Vagina (tissue), 2 donors: ENCODE data around the gene ARID2. TPM values are rescaled to one million over a fixed set of nuclear protein-coding genes. Genes with fewer than 3 reads are reported as not detected.

Experiments
- DNase-seq, 2 donors: peaks; one replicate each; pipeline ENCODE4 v3.0.0-alpha.2; 2017; ENCODE audit errors: extremely low spot score in 2 of 2
- H3K27ac ChIP-seq: fragments of 200-600 bp; sonication (generic); one replicate; pipeline ENCODE4 v1.5.1; 2019
- H3K27me3 ChIP-seq: fragments of 200-600 bp; sonication (generic); one replicate; pipeline ENCODE4 v1.5.1; 2019
- H3K36me3 ChIP-seq, 2 donors: fragments of 200-600 bp; sonication (generic); one replicate each; pipeline ENCODE4 v1.5.1; 2017 to 2019
- H3K4me1 ChIP-seq: fragments of 200-600 bp; sonication (generic); one replicate; pipeline ENCODE4 v1.5.1; 2019
- H3K4me3 ChIP-seq, 2 donors: fragments of 200-600 bp; sonication (generic); 1 replicate in 1 of 2; 2 replicates in 1 of 2; pipeline ENCODE4 v1.5.1; 2016 to 2019
- H3K9me3 ChIP-seq: fragments of 200-600 bp; sonication (generic); one replicate; pipeline ENCODE4 v1.5.1; 2019
- POLR2A ChIP-seq, 2 donors: fragments of 450-650 bp; IDR thresholded peaks; one replicate each; pipeline ENCODE4 v1.6.1; 2017; ENCODE audit warnings: antibody characterized with exemption in 2 of 2, mild to moderate bottlenecking in 2 of 2, moderate library complexity in 2 of 2
- POLR2AphosphoS5 ChIP-seq, 2 donors: sonication (generic); formaldehyde crosslinking; IDR thresholded peaks; one replicate each; pipeline ENCODE4 v1.9.0; 2017; ENCODE audit warnings: antibody characterized with exemption in 2 of 2, mild to moderate bottlenecking in 2 of 2, low read depth in 1 of 2; ENCODE audit not compliant: insufficient read depth in 1 of 2
- intact Hi-C: fragments of 100-400 bp; cut with DNase I; formaldehyde crosslinking; loops from one replicate; pipeline ENCODE4 v1.15.1; 2023
- total RNA-seq: library from RNA; depleted of rRNA; stranded (reverse); fragments of >200 nt; gene quantifications from one replicate; pipeline ENCODE4 v1.2.3, GENCODE V29; 2016
- TF ChIP-seq, protein P1 (sequence below), 3 experiments: fragments of 450-650 bp in 2 of 3; fragments of 200-600 bp in 1 of 3; sonication (generic) in 1 of 3; IDR thresholded peaks; one replicate each; pipeline ENCODE4 v1.5.1; 2017 to 2019; ENCODE audit warnings: antibody characterized with exemption in 3 of 3, mild to moderate bottlenecking in 2 of 3, moderate library complexity in 2 of 3

The ARID2 gene
- total RNA-seq, 1 donor from 2014 or later, result 39.0 TPM

DNA sequence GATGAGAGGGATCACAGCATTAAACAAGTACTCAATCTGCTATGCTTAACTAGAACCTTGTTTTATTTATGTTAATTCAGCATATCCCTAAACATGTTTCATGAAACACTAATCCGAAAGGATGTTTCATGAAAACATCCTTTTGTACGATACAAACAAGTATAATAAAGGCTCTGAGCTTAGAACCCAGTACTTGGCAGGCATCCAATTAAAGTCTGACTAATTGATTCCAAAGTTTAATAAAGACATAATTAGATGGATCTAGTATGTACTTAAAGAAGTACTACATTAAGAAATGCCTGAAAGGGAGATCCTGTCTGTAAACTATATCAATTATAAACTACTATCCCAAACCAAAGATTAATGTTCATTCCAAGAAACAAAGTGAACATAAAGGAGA, 209.1 kb downstream of the ARID2 start:
- DNase-seq, result no peak
- no peaks in the 10 kb centered on the region for H3K27me3 ChIP-seq
- no peaks in the 10 kb centered on the region for H3K9me3 ChIP-seq
- TF ChIP-seq, protein P1, sequence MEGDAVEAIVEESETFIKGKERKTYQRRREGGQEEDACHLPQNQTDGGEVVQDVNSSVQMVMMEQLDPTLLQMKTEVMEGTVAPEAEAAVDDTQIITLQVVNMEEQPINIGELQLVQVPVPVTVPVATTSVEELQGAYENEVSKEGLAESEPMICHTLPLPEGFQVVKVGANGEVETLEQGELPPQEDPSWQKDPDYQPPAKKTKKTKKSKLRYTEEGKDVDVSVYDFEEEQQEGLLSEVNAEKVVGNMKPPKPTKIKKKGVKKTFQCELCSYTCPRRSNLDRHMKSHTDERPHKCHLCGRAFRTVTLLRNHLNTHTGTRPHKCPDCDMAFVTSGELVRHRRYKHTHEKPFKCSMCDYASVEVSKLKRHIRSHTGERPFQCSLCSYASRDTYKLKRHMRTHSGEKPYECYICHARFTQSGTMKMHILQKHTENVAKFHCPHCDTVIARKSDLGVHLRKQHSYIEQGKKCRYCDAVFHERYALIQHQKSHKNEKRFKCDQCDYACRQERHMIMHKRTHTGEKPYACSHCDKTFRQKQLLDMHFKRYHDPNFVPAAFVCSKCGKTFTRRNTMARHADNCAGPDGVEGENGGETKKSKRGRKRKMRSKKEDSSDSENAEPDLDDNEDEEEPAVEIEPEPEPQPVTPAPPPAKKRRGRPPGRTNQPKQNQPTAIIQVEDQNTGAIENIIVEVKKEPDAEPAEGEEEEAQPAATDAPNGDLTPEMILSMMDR (IDR thresholded peaks at IDR 0.05), result no peak
- TF ChIP-seq POLR2A (IDR thresholded peaks at IDR 0.05) (no peak), POLR2AphosphoS5 (IDR thresholded peaks at IDR 0.05; ENCODE audit: insufficient read depth in 1 of 2, low read depth in 1 of 2) (no peak)
- no peak overlapping the region for H3K4me3 ChIP-seq
- H3K4me1 ChIP-seq, result no peaks in the 10 kb centered on the region
- H3K27ac ChIP-seq, result no peak overlapping the region
- intact Hi-C loops, result loop anchor here (5.0 kb wide), 1 partner anchor 884 kb away; no protein-coding TSS in a partner anchor
- peaks cover 0 to 9% of the 10 kb centered on the region in 2 donors for H3K36me3 ChIP-seq

DNA sequence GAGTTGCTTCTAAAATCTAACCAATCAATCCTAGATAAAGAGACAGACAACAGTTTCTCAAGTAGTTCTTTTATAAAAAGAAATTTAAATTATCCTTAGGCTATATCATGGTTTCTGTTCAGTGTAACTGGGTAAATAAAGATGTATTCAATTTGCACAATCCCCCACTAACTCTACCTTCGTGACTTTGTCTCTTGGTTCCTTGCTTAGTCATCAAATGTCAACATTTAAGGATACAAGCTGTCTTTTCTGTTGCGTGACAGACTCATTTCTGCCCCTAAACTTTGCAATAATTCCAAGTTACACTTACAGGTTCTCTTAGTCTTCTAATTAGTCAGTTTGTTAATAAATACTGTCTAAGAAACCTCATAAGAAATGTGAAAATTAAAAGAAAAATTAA, 210.3 kb downstream of the ARID2 start:
- no peak overlapping the region for H3K27ac ChIP-seq
- TF ChIP-seq POLR2AphosphoS5 (IDR thresholded peaks at IDR 0.05; ENCODE audit: insufficient read depth in 1 of 2, low read depth in 1 of 2) (no peak), POLR2A (IDR thresholded peaks at IDR 0.05) (no peak)
- TF ChIP-seq, protein P1 (IDR thresholded peaks at IDR 0.05), result no peak
- no peaks in the 10 kb centered on the region for H3K27me3 ChIP-seq
- peaks cover 0 to 12% of the 10 kb centered on the region in 2 donors for H3K36me3 ChIP-seq
- no peak for DNase-seq
- H3K4me1 ChIP-seq, result no peaks in the 10 kb centered on the region
- H3K4me3 ChIP-seq, result no peak overlapping the region
- H3K9me3 ChIP-seq, result no peaks in the 10 kb centered on the region
- intact Hi-C loops, result loop anchor here (5.0 kb wide), 1 partner anchor 883 kb away; no protein-coding TSS in a partner anchor

DNA sequence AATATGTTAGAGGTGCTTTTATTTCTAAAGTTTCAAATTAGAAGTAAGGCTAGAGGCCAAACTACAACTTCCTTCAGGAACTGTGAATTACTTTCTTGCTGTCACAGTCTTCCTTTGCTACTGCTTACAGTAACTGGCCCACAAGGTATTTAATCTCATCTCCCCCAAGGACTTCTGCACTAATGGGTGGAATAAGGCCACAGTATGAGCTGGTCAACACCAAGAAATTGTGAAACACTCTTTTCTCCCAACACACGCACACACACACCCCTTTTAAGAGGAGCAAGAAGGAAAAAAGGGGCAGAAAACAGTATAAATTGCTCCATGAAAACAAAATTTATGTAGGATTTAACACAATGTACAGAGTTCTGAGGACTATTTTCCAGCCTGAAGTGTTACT, 215.3 kb downstream of the ARID2 start:
- no peak for DNase-seq
- no peaks in the 10 kb centered on the region for H3K4me1 ChIP-seq
- intact Hi-C loops, result no loop called here
- H3K27me3 ChIP-seq, result no peaks in the 10 kb centered on the region
- no peak overlapping the region for H3K4me3 ChIP-seq
- peaks cover 0 to 38% of the 10 kb centered on the region in 2 donors for H3K36me3 ChIP-seq
- H3K9me3 ChIP-seq, result no peaks in the 10 kb centered on the region
- no peak for TF ChIP-seq POLR2A (IDR thresholded peaks at IDR 0.05)
- TF ChIP-seq POLR2AphosphoS5 (IDR thresholded peaks at IDR 0.05; ENCODE audit: insufficient read depth in 1 of 2, low read depth in 1 of 2), result no peak
- TF ChIP-seq, protein P1 (IDR thresholded peaks at IDR 0.05), result no peak
- no peak overlapping the region for H3K27ac ChIP-seq

DNA sequence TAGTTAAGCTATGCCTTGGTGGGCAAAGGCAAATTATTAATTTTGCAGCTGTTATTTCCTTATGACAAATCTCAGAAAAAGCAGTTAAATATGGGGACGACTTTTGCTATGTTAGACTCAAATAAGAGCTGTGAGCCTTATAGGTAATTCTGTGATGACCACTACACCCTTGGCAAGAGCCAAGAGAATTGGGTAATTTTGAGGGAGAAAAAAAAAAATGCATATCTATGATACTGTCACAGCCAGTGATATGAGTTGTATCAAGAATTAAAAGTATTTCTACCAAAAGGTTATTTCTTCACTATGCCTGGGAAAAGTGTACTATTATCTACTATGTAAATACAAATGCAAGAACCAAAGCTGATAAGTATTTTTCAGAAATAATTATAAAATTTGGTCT, 216.9 kb downstream of the ARID2 start:
- TF ChIP-seq POLR2A (IDR thresholded peaks at IDR 0.05) (no peak), POLR2AphosphoS5 (IDR thresholded peaks at IDR 0.05; ENCODE audit: insufficient read depth in 1 of 2, low read depth in 1 of 2) (no peak)
- TF ChIP-seq, protein P1 (IDR thresholded peaks at IDR 0.05), result no peak
- Histone ChIP-seq H3K27ac (no peak overlapping the region), H3K27me3 (no peaks in the 10 kb centered on the region), H3K4me1 (no peaks in the 10 kb centered on the region), H3K4me3 (no peak overlapping the region), H3K36me3 (peaks cover 0 to 35% of the 10 kb centered on the region in 2 donors), H3K9me3 (no peaks in the 10 kb centered on the region)
- intact Hi-C loops, result no loop called here
- no peak for DNase-seq

DNA sequence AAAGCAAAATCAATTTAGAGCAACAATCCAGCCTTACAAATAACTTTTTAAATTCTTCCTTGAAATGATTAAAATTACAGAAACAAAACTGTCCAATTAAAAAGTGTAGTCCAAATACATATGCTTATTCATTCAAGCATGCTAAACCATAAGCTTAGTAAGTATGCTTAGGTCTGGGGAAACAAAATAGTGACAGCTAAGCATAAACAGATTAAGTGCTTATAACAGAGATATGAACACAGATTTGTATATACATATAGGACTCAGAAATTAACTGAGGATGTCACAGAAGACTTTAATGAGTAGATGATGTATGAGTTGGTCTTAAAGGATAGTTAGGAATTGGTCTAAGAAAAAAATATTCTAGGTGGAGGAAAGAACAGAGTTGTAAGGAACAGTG, 219.0 kb downstream of the ARID2 start:
- peaks cover 0 to 29% of the 10 kb centered on the region in 2 donors for H3K36me3 ChIP-seq
- TF ChIP-seq, protein P1 (IDR thresholded peaks at IDR 0.05), result no peak
- no peak for TF ChIP-seq POLR2AphosphoS5 (IDR thresholded peaks at IDR 0.05; ENCODE audit: insufficient read depth in 1 of 2, low read depth in 1 of 2)
- no peak for TF ChIP-seq POLR2A (IDR thresholded peaks at IDR 0.05)
- H3K4me1 ChIP-seq, result no peaks in the 10 kb centered on the region
- intact Hi-C loops, result no loop called here
- no peak overlapping the region for H3K27ac ChIP-seq
- H3K4me3 ChIP-seq, result no peak overlapping the region
- no peak for DNase-seq
- no peaks in the 10 kb centered on the region for H3K9me3 ChIP-seq
- H3K27me3 ChIP-seq, result no peaks in the 10 kb centered on the region
